ENCODE measurements around the gene BATF3.

GRCh38 chr1:212643877-212644276, 55.8 kb downstream of the BATF3 start:
- TF ChIP-seq, protein P1, sequence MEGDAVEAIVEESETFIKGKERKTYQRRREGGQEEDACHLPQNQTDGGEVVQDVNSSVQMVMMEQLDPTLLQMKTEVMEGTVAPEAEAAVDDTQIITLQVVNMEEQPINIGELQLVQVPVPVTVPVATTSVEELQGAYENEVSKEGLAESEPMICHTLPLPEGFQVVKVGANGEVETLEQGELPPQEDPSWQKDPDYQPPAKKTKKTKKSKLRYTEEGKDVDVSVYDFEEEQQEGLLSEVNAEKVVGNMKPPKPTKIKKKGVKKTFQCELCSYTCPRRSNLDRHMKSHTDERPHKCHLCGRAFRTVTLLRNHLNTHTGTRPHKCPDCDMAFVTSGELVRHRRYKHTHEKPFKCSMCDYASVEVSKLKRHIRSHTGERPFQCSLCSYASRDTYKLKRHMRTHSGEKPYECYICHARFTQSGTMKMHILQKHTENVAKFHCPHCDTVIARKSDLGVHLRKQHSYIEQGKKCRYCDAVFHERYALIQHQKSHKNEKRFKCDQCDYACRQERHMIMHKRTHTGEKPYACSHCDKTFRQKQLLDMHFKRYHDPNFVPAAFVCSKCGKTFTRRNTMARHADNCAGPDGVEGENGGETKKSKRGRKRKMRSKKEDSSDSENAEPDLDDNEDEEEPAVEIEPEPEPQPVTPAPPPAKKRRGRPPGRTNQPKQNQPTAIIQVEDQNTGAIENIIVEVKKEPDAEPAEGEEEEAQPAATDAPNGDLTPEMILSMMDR (IDR thresholded peaks at IDR 0.05), result no peak
- TF ChIP-seq POLR2A (IDR thresholded peaks at IDR 0.05) (no peak), EP300 (IDR thresholded peaks at IDR 0.05) (no peak)
